Ovary (tissue), 3 donors: ENCODE results near the gene INAVA.

ENCODE experiments used
- CTCF ChIP-seq, 3 donors: fragments of 450-650 bp in 2 of 3; fragments of 200-600 bp in 1 of 3; IDR thresholded peaks; one replicate each; pipeline versions ENCODE4 v1.5.1 to v1.8.0; 2016 to 2022; ENCODE audit warnings: antibody characterized with exemption in 3 of 3, mild to moderate bottlenecking in 1 of 3
- EP300 ChIP-seq: sonication (generic); formaldehyde crosslinking; IDR thresholded peaks from one replicate; pipeline ENCODE4 v1.6.1; 2017; ENCODE audit warnings: antibody characterized with exemption
- POLR2A ChIP-seq: fragments of 450-650 bp; IDR thresholded peaks from one replicate; pipeline ENCODE4 v1.6.1; 2017; ENCODE audit warnings: antibody characterized with exemption, mild to moderate bottlenecking, moderate library complexity
- donor health status: DM: no; HTN: no; CAD: no.

GRCh38 chr1:200909071-200909470 is 14.4 kb downstream of the INAVA start:
- TF ChIP-seq POLR2A, result no peak
- TF ChIP-seq CTCF (IDR thresholded peaks at IDR 0.05), result no peak
- no peak for TF ChIP-seq EP300
